B cell (primary cell): ENCODE data around the gene TMSB4X.

Experiments
- EZH2 ChIP-seq: IDR thresholded peaks from 2 replicates; pipeline ENCODE4 v1.6.1; 2012; ENCODE audit warnings: borderline replicate concordance, low read depth, mild to moderate bottlenecking, moderate library complexity, low read length; ENCODE audit not compliant: insufficient read depth, poor library complexity, severe bottlenecking
- TF ChIP-seq, protein P1 (sequence below): fragments of 200-600 bp; IDR thresholded peaks from one replicate; pipeline ENCODE4 v1.8.0; 2022; ENCODE audit warnings: antibody characterized with exemption, mild to moderate bottlenecking

DNA sequence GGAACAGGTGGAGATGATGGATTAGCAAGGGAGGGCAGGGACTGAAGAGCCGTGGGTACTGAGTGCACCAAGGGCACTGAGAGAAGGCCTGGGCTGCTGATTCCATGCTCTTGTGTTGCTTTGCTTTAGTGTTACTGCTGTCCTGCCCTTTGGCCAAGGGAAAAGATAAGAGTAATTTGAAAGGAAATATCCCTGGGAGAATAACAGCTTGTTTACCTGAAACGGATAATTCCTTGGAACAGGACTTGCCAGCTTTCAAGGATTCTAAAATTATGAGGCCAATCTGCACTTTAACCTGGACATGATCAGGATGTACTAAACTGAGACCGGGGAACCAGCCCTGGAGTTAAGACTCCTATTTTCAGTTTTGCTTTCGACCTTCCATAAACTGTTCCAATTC, 49.1 kb downstream of the TMSB4X start:
- TF ChIP-seq, protein P1, sequence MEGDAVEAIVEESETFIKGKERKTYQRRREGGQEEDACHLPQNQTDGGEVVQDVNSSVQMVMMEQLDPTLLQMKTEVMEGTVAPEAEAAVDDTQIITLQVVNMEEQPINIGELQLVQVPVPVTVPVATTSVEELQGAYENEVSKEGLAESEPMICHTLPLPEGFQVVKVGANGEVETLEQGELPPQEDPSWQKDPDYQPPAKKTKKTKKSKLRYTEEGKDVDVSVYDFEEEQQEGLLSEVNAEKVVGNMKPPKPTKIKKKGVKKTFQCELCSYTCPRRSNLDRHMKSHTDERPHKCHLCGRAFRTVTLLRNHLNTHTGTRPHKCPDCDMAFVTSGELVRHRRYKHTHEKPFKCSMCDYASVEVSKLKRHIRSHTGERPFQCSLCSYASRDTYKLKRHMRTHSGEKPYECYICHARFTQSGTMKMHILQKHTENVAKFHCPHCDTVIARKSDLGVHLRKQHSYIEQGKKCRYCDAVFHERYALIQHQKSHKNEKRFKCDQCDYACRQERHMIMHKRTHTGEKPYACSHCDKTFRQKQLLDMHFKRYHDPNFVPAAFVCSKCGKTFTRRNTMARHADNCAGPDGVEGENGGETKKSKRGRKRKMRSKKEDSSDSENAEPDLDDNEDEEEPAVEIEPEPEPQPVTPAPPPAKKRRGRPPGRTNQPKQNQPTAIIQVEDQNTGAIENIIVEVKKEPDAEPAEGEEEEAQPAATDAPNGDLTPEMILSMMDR = no peak
- TF ChIP-seq EZH2 = no peak
